ENCODE results near the gene ISLR2. TPM values are rescaled to one million over a fixed set of nuclear protein-coding genes. Genes with fewer than 3 reads are reported as not detected.

ISLR2 gene
- total RNA-seq, 1 experiment from 2014 or later, result 0.05 TPM

DNA sequence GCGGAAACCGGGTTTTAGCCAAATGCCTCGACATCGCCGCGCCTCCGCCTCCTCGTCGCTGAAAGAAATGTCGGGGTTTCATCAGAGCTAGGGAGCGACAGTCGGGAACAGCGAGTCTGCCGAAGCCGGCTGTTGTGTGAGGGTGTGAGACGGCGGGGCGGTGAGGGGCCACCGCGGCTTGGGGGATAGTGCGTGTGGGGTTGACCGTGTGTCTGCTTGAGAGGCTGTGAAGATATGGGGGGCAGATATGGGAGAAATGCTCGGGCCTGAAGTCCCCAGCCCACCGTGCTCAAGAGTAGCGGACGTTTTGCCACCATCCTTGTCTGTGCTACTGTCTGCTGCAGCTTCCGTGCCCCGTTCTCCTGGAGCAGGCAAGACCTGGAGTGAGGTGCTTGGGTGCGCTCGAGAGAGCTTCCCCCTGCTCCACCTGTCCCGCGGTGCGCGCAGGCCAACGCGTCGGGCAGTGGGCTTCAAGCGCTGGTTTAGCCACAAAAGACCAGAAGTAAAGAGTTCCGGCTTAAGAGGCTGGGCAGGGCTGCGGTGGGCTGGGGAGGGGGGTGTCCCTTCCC is 716 bp upstream of the ISLR2 start:
- no peak for TF ChIP-seq EZH2 (IDR thresholded peaks at IDR 0.05)
- no peak for TF ChIP-seq CBX3 (IDR thresholded peaks at IDR 0.05; ENCODE audit: low read depth)
- CTCF ChIA-PET, result interaction anchor here (0.7 to 2.5 kb wide), 2 partner anchors 111 to 179 kb away, joined by 3 to 10 read pairs; no protein-coding TSS in a partner anchor
- intact Hi-C loops (cut with micrococcal nuclease), result loop anchor here (5.0 kb wide), 1 partner anchor 157 kb away; no protein-coding TSS in a partner anchor
- no peaks in the 10 kb centered on the region for H3K9me2 ChIP-seq (ENCODE audit: insufficient read depth)
- H3K36me3 ChIP-seq (ENCODE audit: control insufficient read depth in 1 of 2, insufficient read depth in 2 of 2, low read length in 2 of 2), result no peaks in the 10 kb centered on the region
- DNase-seq (ENCODE audit: low read depth, low spot score), result no peak
- H3K9me3 ChIP-seq (ENCODE audit: control insufficient read depth in 1 of 2, insufficient read depth in 1 of 2, low read depth in 1 of 2, low read length in 2 of 2), result no peaks in the 10 kb centered on the region
- no peak for ATAC-seq
- POLR2A ChIA-PET, result no interaction called here
- no peak overlapping the region for H3K27ac ChIP-seq (ENCODE audit: low read depth, low read length)
- no peaks in the 10 kb centered on the region for H4K20me1 ChIP-seq (ENCODE audit: insufficient read depth)
- H3K4me3 ChIP-seq (replicated peaks in 1 of 2; ENCODE audit: low read depth in 1 of 2, low read length in 2 of 2), result no peak overlapping the region
- H3K79me2 ChIP-seq (ENCODE audit: insufficient read depth, low read length), result no peaks in the 10 kb centered on the region
- RAD21 ChIA-PET (ENCODE audit: low non-redundant PET in 1 of 2, low total read pairs in 2 of 2, uncharacterized antibody in 2 of 2, unreplicated experiment in 2 of 2), result interaction anchor here in 1 of 2 experiments (1.2 kb wide), 1 partner anchor 179 kb away, joined by 3 read pairs; no protein-coding TSS in a partner anchor
- H3K4me1 ChIP-seq (ENCODE audit: control insufficient read depth in 1 of 2, insufficient read depth in 2 of 2, low read length in 2 of 2), result peaks cover 0 to 9% of the 10 kb centered on the region in 2 experiments; a peak in 2 of 4 replicates
- H3K27me3 ChIP-seq (ENCODE audit: insufficient read depth, low read length), result no peaks in the 10 kb centered on the region
- no TSS peak for BruUV-seq (replicated peaks)
- no peak overlapping the region for H2AFZ ChIP-seq (ENCODE audit: low read depth, low read length, poor library complexity, severe bottlenecking)
- H3K4me2 ChIP-seq (ENCODE audit: low read length), result no peak overlapping the region
- no peak overlapping the region for H3K9ac ChIP-seq (ENCODE audit: low read length)

DNA sequence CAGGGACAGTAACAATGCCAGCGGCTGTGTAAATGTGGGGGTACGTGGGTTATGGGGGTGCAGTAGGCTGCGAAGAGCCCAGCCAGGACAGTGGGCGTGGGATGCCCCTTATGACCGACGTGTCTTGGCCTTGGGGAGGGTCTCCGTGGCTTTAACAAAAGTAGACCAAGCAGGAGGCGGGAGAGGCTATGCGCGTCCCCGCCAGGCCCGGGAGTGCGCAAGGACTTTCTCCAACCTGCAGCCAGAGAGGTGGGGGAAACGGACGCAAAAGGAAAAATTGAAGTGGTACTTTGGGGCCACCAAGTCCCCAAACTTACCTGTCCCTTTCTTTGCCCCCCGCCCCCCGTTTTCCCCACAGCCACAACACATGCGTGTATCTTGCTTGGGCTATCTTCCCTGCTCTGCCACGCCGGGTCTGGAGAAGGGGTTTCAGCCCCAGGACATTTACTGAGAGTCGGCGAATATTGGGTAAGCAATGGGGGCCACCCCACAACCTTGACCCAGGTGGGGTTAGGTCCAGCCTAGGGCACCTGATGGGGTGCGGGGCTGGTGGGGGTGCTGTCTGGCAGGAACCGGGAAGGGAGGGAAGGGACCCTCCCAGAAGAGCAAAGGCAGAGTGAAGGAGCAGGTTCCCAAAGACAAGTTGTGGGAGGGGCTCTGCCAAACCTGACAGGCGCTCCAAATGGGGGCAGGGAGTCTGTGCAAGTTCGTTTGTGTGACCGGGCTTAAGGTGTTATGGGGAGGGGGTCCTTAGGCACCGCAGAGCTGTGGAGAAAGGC is 652 bp downstream of the ISLR2 start:
- no TSS peak for BruUV-seq (replicated peaks)
- Histone ChIP-seq H3K27me3 (ENCODE audit: insufficient read depth, low read length) (no peaks in the 10 kb centered on the region), H3K79me2 (ENCODE audit: insufficient read depth, low read length) (no peaks in the 10 kb centered on the region), H4K20me1 (ENCODE audit: insufficient read depth) (no peaks in the 10 kb centered on the region), H3K4me2 (ENCODE audit: low read length) (no peak overlapping the region), H2AFZ (ENCODE audit: low read depth, low read length, poor library complexity, severe bottlenecking) (no peak overlapping the region), H3K9ac (ENCODE audit: low read length) (no peak overlapping the region), H3K9me3 (ENCODE audit: control insufficient read depth in 1 of 2, insufficient read depth in 1 of 2, low read depth in 1 of 2, low read length in 2 of 2) (no peaks in the 10 kb centered on the region), H3K9me2 (ENCODE audit: insufficient read depth) (no peaks in the 10 kb centered on the region), H3K27ac (ENCODE audit: low read depth, low read length) (no peak overlapping the region), H3K4me3 (replicated peaks in 1 of 2; ENCODE audit: low read depth in 1 of 2, low read length in 2 of 2) (no peak overlapping the region), H3K36me3 (ENCODE audit: control insufficient read depth in 1 of 2, insufficient read depth in 2 of 2, low read length in 2 of 2) (no peaks in the 10 kb centered on the region), H3K4me1 (ENCODE audit: control insufficient read depth in 1 of 2, insufficient read depth in 2 of 2, low read length in 2 of 2) (peaks cover 0 to 9% of the 10 kb centered on the region in 2 experiments; a peak in 2 of 4 replicates)
- POLR2A ChIA-PET, result no interaction called here
- CTCF ChIA-PET, result interaction anchor here (0.6 kb wide), 1 partner anchor 190 kb away, joined by 3 read pairs; no protein-coding TSS in a partner anchor
- intact Hi-C loops (cut with micrococcal nuclease), result no loop called here
- DNase-seq (ENCODE audit: low read depth, low spot score), result no peak
- TF ChIP-seq RAD21 (IDR thresholded peaks at IDR 0.05; ENCODE audit: low read depth), result no peak
- TF ChIP-seq EGR1 (IDR thresholded peaks at IDR 0.05; ENCODE audit: low read depth), result no peak
- TF ChIP-seq ZNF274 (IDR thresholded peaks at IDR 0.05; ENCODE audit: low read depth, low read length), result no peak
- TF ChIP-seq SRF (IDR thresholded peaks at IDR 0.05; ENCODE audit: low read depth), result no peak
- ATAC-seq, result no peak
- RAD21 ChIA-PET (ENCODE audit: low non-redundant PET in 1 of 2, low total read pairs in 2 of 2, uncharacterized antibody in 2 of 2, unreplicated experiment in 2 of 2), result no interaction called here
